ENCODE data around the gene JUND.

JUND gene

GRCh38 chr19:18274781-18275356 lies 6.6 kb downstream of the JUND start:
- no peak for FAIRE-seq
- no peak for TF ChIP-seq TAF1 (IDR thresholded peaks at IDR 0.05; ENCODE audit: borderline replicate concordance, low read depth, low read length)
- TF ChIP-seq POLR2A (IDR thresholded peaks at IDR 0.05; ENCODE audit: low read depth, low read length): no peak
- TF ChIP-seq POLR2AphosphoS5 (IDR thresholded peaks at IDR 0.05; ENCODE audit: low read depth, low read length): no peak; the same call in 1 of the 2 replicates
- DNase-seq (ENCODE audit: insufficient read length): no peak

DNA sequence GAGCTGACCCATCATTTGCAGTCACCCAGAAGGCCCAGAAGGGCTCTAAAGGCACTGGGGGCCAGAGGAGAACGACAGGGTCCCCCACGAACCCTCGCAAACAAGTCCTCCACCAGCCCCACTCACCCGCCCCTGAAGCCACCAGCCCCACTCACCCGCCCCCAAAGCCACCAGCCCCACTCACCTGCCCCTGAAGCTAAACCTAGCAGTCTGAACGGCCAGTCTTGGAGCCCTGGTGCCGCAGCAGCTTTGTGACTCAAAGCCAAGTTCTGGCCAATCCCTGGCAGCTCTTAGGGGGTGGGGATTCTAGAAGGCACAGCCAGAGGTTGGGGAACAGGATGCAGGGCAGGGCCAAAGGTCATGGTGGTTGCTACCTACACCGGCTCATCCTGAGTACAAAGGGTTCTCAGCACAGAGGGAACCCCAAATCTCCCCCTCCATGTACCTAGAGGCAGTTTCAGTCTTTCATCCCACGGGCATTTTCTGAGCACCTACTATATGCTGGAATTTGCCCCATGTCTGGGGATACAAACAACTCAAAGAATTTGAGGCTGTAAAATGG lies 7.1 kb downstream of the JUND start, which contains the start of gene IQCN:
TSS of gene IQCN (minus strand) at position 234 of the 562 bp plus-strand sequence. CDS start 4,974 bp downstream, outside the sequence.
- no peak for DNase-seq (ENCODE audit: insufficient read length)
- no peak for FAIRE-seq
- TF ChIP-seq POLR2A (IDR thresholded peaks at IDR 0.05; ENCODE audit: low read depth, low read length): no peak
- TF ChIP-seq TAF1 (IDR thresholded peaks at IDR 0.05; ENCODE audit: borderline replicate concordance, low read depth, low read length): no peak
- TF ChIP-seq POLR2AphosphoS5 (IDR thresholded peaks at IDR 0.05; ENCODE audit: low read depth, low read length): no peak; the same call in 1 of the 2 replicates

DNA sequence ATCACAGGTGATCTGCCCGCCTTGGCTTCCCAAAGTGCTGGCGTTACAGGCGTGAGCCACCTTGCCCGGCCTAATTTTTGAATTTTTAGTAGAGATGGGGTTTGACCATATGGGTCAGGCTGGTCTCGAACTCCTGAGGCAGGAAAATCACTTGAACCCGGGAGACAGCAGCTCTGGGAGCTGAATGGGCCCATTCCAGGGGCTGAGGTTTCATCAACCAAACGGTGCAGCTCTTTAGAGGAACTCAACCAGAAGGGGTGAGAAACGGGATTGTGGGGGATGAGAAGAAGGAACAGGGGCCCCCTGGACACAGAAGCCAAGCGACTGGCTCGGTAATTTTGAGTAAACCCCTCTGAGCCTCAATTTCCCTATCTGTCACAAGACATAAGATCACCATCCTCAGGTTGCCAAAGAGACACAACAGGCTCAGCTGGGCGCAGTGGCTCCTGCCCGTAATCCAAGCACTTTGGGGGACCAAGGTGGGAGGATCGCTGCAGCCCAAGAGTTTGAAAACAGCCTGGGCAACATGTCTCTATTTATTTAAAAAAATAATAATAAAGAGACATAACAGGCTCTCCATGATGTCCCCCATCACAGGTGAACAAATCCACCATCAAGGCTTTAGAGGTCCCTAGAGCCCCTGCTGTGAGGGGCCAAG lies 7.7 kb downstream of the JUND start:
- DNase-seq (ENCODE audit: insufficient read length) (no peak), FAIRE-seq (no peak)
- TF ChIP-seq TAF1 (IDR thresholded peaks at IDR 0.05; ENCODE audit: borderline replicate concordance, low read depth, low read length): no peak
- TF ChIP-seq POLR2AphosphoS5 (IDR thresholded peaks at IDR 0.05; ENCODE audit: low read depth, low read length): no peak
- no peak for TF ChIP-seq POLR2A (IDR thresholded peaks at IDR 0.05; ENCODE audit: low read depth, low read length)

DNA sequence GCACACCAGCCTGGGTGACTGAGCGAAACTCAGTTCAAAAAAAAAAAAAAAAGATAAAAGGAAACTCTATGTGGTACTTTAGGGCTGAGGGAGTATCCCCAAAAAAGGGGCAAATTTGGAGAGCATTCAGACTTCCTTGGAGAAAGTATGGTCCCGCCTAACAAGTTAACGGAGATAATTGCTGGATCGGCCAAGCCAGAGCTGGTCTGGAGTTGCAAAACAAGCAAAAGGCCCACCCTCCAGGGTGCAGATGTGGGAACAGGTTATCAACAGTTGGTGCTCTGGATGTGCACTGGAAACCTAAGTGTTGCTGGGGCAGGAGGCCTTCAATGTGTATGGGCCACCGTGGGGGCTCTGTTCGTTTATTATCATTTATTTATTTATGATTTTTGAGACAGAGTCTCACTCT lies 10.0 kb downstream of the JUND start:
- no peak for TF ChIP-seq POLR2AphosphoS5 (IDR thresholded peaks at IDR 0.05; ENCODE audit: low read depth, low read length)
- no peak for DNase-seq (ENCODE audit: insufficient read length)
- no peak for FAIRE-seq

GRCh38 chr19:18270326-18270725 lies 11.1 kb downstream of the JUND start:
- no peak for FAIRE-seq
- DNase-seq (ENCODE audit: insufficient read length): no peak

GRCh38 chr19:18269070-18269723 lies 12.2 kb downstream of the JUND start:
- TF ChIP-seq POLR2AphosphoS5 (IDR thresholded peaks at IDR 0.05; ENCODE audit: low read depth, low read length) (no peak), POLR2A (IDR thresholded peaks at IDR 0.05; ENCODE audit: low read depth, low read length) (no peak)
- FAIRE-seq: no peak
- DNase-seq (ENCODE audit: insufficient read length): no peak

More at GRCh38 chr19:18270326-18270725, 11.1 kb downstream of the JUND start:
- TF ChIP-seq TAF1 (IDR thresholded peaks at IDR 0.05; ENCODE audit: borderline replicate concordance, low read depth, low read length) (no peak), POLR2AphosphoS5 (IDR thresholded peaks at IDR 0.05; ENCODE audit: low read depth, low read length) (no peak), POLR2A (IDR thresholded peaks at IDR 0.05; ENCODE audit: low read depth, low read length) (no peak)

DNA sequence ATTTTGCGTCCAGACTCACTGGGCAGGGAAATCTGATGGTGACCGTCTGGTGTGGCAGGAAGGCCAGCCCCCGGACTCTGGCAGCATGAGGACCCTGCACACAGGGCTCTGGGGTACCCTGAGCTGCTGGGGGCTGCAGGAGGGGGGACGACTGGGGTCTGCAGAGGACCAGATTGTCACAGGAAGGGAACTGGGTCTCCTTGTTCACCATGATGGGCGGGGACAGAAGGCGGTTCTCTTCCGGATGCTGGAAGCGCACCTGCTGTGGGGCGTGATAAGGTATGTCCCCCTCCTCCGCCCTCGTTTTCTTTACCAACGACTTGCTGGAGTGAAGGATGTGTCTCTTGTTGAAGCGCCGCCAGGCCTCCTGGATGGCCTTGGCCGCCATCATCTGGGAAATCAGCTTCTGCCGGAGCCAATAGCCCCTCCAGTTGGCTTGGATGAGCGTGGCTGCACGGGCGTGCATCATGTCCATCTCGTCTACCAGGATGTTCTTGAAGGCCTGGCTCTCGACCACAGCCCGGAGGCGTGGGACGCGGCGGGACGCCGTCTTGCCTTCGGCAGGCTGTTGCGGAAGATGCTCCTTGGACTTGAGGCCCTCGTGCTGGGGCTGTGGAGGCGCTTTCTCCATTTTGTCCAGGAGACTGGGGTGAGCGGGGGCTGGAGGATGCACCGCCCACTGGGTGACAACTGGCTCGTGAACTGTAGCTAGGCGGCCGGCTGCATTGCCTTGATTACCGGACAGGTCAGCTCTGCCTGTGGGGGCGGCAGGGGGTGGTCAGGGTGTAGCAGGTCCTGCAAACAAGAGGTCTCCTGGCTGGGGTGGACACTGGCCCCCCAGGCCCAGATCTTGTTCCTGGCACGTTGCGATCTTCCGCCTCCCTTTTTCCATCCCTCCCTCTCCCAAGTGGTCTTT lies 14.4 kb downstream of the JUND start:
- DNase-seq (ENCODE audit: insufficient read length): no peak
- no peak for TF ChIP-seq TAF1 (IDR thresholded peaks at IDR 0.05; ENCODE audit: borderline replicate concordance, low read depth, low read length)
- TF ChIP-seq POLR2A (IDR thresholded peaks at IDR 0.05; ENCODE audit: low read depth, low read length): no peak
- TF ChIP-seq POLR2AphosphoS5 (IDR thresholded peaks at IDR 0.05; ENCODE audit: low read depth, low read length): no peak
- FAIRE-seq: no peak

GRCh38 chr19:18265582-18265981 lies 15.8 kb downstream of the JUND start:
- FAIRE-seq (no peak), DNase-seq (ENCODE audit: insufficient read length) (no peak)
- no peak for TF ChIP-seq TAF1 (IDR thresholded peaks at IDR 0.05; ENCODE audit: borderline replicate concordance, low read depth, low read length)
- TF ChIP-seq POLR2A (IDR thresholded peaks at IDR 0.05; ENCODE audit: low read depth, low read length): no peak
- no peak for TF ChIP-seq POLR2AphosphoS5 (IDR thresholded peaks at IDR 0.05; ENCODE audit: low read depth, low read length)

GRCh38 chr19:18264971-18265540 lies 16.4 kb downstream of the JUND start:
- no peak for FAIRE-seq
- no peak for TF ChIP-seq POLR2AphosphoS5 (IDR thresholded peaks at IDR 0.05; ENCODE audit: low read depth, low read length)
- DNase-seq (ENCODE audit: insufficient read length): no peak

GRCh38 chr19:18264137-18264854 lies 17.1 kb downstream of the JUND start:
- DNase-seq (ENCODE audit: insufficient read length) (no peak), FAIRE-seq (no peak)
- TF ChIP-seq POLR2AphosphoS5 (IDR thresholded peaks at IDR 0.05; ENCODE audit: low read depth, low read length): no peak

Measured in GM12892 (cell line).